ENCODE data around the gene KRT20. TPM values are rescaled to one million over a fixed set of nuclear protein-coding genes. Genes with fewer than 3 reads are reported as not detected.

The KRT20 gene
- total RNA-seq, 1 experiment from 2014 or later = 0.13 TPM

DNA sequence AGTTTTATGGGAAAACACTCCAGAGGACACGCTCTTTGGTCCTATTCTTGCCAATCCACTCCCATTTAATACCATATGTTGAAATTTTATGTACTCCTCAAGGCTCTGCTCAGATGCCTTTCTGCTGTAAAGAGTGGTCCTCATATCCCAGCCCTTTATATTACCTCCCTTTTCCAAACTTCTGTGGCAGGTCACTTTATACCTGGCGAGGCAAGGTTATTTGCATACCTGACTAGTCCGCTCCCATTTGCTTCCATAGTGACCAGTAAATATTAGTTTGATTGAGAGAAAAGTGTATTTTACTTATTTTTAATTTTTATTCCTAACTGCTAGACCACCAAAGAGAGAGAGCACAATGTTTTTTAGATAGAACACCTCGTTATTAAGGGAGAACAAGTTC lies 35.3 kb downstream of the KRT20 start:
- TF ChIP-seq, protein P1, sequence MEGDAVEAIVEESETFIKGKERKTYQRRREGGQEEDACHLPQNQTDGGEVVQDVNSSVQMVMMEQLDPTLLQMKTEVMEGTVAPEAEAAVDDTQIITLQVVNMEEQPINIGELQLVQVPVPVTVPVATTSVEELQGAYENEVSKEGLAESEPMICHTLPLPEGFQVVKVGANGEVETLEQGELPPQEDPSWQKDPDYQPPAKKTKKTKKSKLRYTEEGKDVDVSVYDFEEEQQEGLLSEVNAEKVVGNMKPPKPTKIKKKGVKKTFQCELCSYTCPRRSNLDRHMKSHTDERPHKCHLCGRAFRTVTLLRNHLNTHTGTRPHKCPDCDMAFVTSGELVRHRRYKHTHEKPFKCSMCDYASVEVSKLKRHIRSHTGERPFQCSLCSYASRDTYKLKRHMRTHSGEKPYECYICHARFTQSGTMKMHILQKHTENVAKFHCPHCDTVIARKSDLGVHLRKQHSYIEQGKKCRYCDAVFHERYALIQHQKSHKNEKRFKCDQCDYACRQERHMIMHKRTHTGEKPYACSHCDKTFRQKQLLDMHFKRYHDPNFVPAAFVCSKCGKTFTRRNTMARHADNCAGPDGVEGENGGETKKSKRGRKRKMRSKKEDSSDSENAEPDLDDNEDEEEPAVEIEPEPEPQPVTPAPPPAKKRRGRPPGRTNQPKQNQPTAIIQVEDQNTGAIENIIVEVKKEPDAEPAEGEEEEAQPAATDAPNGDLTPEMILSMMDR (IDR thresholded peaks at IDR 0.05) = no peak
- TF ChIP-seq POLR2AphosphoS5 (IDR thresholded peaks at IDR 0.05; ENCODE audit: low read depth, low read length) (no peak), TCF7L2 (IDR thresholded peaks at IDR 0.05; ENCODE audit: low read depth, low read length) (no peak), SIN3A (IDR thresholded peaks at IDR 0.05; ENCODE audit: borderline replicate concordance, insufficient read depth, low read depth, low read length) (no peak), REST (IDR thresholded peaks at IDR 0.05; ENCODE audit: insufficient read depth in 1 of 2, low read depth in 2 of 2, low read length in 1 of 2) (no peak)
- no TSS peak for BruUV-seq (replicated peaks)
- intact Hi-C loops (cut with micrococcal nuclease; ENCODE audit: unreplicated experiment) (loop anchor here (5.0 kb wide), 1 partner anchor 47 kb away; no protein-coding TSS in a partner anchor), in situ Hi-C loops (cut with HindIII; ENCODE audit: low pct_unique_long_range_greater_than_20kb, low sequenced_read_pairs) (no loop called here)
- Histone ChIP-seq H3K27ac (ENCODE audit: low read length) (no peak overlapping the region), H3K9me3 (ENCODE audit: control insufficient read depth, insufficient read depth, low read depth, low read length) (no peaks in the 10 kb centered on the region), H3K36me3 (ENCODE audit: control insufficient read depth, insufficient read depth, low read length) (no peaks in the 10 kb centered on the region), H3K27me3 (ENCODE audit: control insufficient read depth, insufficient read depth, low read length) (peaks cover 3% of the 10 kb centered on the region; the same call in 1 of the 2 replicates), H3K4me3 (ENCODE audit: low read depth in 2 of 2, low read length in 2 of 2) (no peak overlapping the region), H3K4me1 (ENCODE audit: control insufficient read depth, insufficient read depth, low read length) (peaks cover 5% of the 10 kb centered on the region; the same call in 1 of the 2 replicates)
- ChIA-PET CTCF (interaction anchor here (0.7 kb wide), 1 partner anchor 482 kb away, joined by 3 read pairs; no protein-coding TSS in a partner anchor), POLR2A (interaction anchor here (0.7 kb wide), 1 partner anchor 403 kb away, joined by 4 read pairs; no protein-coding TSS in a partner anchor)
- ATAC-seq = no peak
- DNase-seq (ENCODE audit: low read depth, low spot score) = no peak

GRCh38 chr17:40848583-40849235 lies 36.3 kb downstream of the KRT20 start:
- Histone ChIP-seq H3K4me3 (ENCODE audit: low read depth in 2 of 2, low read length in 2 of 2) (no peak overlapping the region), H3K36me3 (ENCODE audit: control insufficient read depth, insufficient read depth, low read length) (no peaks in the 10 kb centered on the region), H3K4me1 (ENCODE audit: control insufficient read depth, insufficient read depth, low read length) (no peaks in the 10 kb centered on the region), H3K27me3 (ENCODE audit: control insufficient read depth, insufficient read depth, low read length) (peaks cover 3% of the 10 kb centered on the region; the same call in 1 of the 2 replicates), H3K9me3 (ENCODE audit: control insufficient read depth, insufficient read depth, low read depth, low read length) (no peaks in the 10 kb centered on the region), H3K27ac (ENCODE audit: low read length) (no peak overlapping the region)
- TF ChIP-seq, protein P1 (IDR thresholded peaks at IDR 0.05) = no peak
- TF ChIP-seq SIN3A (IDR thresholded peaks at IDR 0.05; ENCODE audit: borderline replicate concordance, insufficient read depth, low read depth, low read length) = no peak
- TF ChIP-seq POLR2AphosphoS5 (IDR thresholded peaks at IDR 0.05; ENCODE audit: low read depth, low read length) = no peak
- TF ChIP-seq REST (IDR thresholded peaks at IDR 0.05; ENCODE audit: insufficient read depth in 1 of 2, low read depth in 2 of 2, low read length in 1 of 2) = no peak
- no peak for TF ChIP-seq TCF7L2 (IDR thresholded peaks at IDR 0.05; ENCODE audit: low read depth, low read length)
- DNase-seq (ENCODE audit: low read depth, low spot score) (no peak), ATAC-seq (no peak)
- in situ Hi-C loops (cut with HindIII; ENCODE audit: low pct_unique_long_range_greater_than_20kb, low sequenced_read_pairs) = no loop called here
- POLR2A ChIA-PET = no interaction called here
- intact Hi-C loops (cut with micrococcal nuclease; ENCODE audit: unreplicated experiment) = no loop called here
- CTCF ChIA-PET = interaction anchor here (0.7 kb wide), 1 partner anchor 149 kb away, joined by 12 read pairs; no protein-coding TSS in a partner anchor
- BruUV-seq (replicated peaks) = no TSS peak
